Activated effector memory CD4-positive, alpha-beta T cell treated with Interleukin-2 at 50 U/mL for 16 hours (primary cell): ENCODE measurements around the gene CD27.
A peak's percentile ranks its signal among the peaks of the same experiment; 100 is the strongest.
"Not testable (repeated sequence)": the region's sequence is repeated elsewhere in the genome, so short reads cannot be mapped to it uniquely, and the experiment has no call there.

ENCODE experiments used
- DNase-seq: peaks from one replicate; pipeline ENCODE4 v3.0.0-alpha.2; 2020

The CD27 gene

GRCh38 chr12:6492838-6493496 is 48.2 kb downstream of the CD27 start, which contains the start of gene MRPL51:
Gene MRPL51, minus strand, starts transcription at chr12:6493262. Its CDS starts 126 bp downstream, at chr12:6493136.
- peak; percentile 95 for DNase-seq

- DNase-seq = peak; percentile 92
These were observed 48.9 kb downstream of the CD27 start, which contains the start of gene NCAPD2 for GRCh38 chr12:6493497-6494257. Gene NCAPD2, plus strand, starts transcription at chr12:6494102. Its CDS starts 997 bp downstream, at chr12:6495099.

- DNase-seq = no peak
These were observed 49.5 kb downstream of the CD27 start for GRCh38 chr12:6494258-6494743.

- no peak for DNase-seq
These were observed 50.2 kb downstream of the CD27 start for GRCh38 chr12:6494968-6495367.

GRCh38 chr12:6497291-6497690 is 52.5 kb downstream of the CD27 start:
- DNase-seq = not testable (repeated sequence)

GRCh38 chr12:6500466-6500865 is 55.7 kb downstream of the CD27 start:
- DNase-seq = no peak
